Mesendoderm (in vitro differentiated cells): ENCODE data around the gene ADAMTS7.
"Not testable (repeated sequence)": the region's sequence is repeated elsewhere in the genome, so short reads cannot be mapped to it uniquely, and the experiment has no call there.

Experiments
- DNase-seq: peaks from one replicate; pipeline ENCODE4 v3.0.0; 2013
- H2AK5ac ChIP-seq: 2 replicates; pipeline ENCODE4 v1.6.1; 2013; ENCODE audit warnings: low read length, inconsistent platforms
- H2BK120ac ChIP-seq: 2 replicates; pipeline ENCODE4 v1.6.1; 2013; ENCODE audit warnings: low read depth, mild to moderate bottlenecking, low read length, moderate library complexity, mixed read lengths
- H2BK15ac ChIP-seq: replicated peaks from 2 replicates; pipeline ENCODE4 v1.6.1; 2013; ENCODE audit warnings: low read depth, mild to moderate bottlenecking, moderate library complexity
- H2BK5ac ChIP-seq: 2 replicates; pipeline ENCODE4 v1.6.1; 2013; ENCODE audit warnings: low read length, inconsistent platforms
- H3K18ac ChIP-seq: 2 replicates; pipeline ENCODE4 v1.6.1; 2013; ENCODE audit warnings: mild to moderate bottlenecking, low read length, mixed read lengths
- H3K23ac ChIP-seq: one replicate; pipeline ENCODE4 v1.6.1; 2013; ENCODE audit warnings: low read length
- H3K27ac ChIP-seq: 2 replicates; pipeline ENCODE4 v1.5.1; 2013; ENCODE audit warnings: low read depth, mild to moderate bottlenecking, inconsistent platforms, low read length, moderate library complexity
- H3K27me3 ChIP-seq: 2 replicates; pipeline ENCODE4 v1.6.1; 2013; ENCODE audit warnings: low read length, control low read depth, mild to moderate bottlenecking, inconsistent platforms; ENCODE audit not compliant: insufficient read depth, poor library complexity
- H3K36me3 ChIP-seq: 2 replicates; pipeline ENCODE4 v1.6.1; 2013; ENCODE audit warnings: low read length, inconsistent platforms; ENCODE audit not compliant: control insufficient read depth, insufficient read depth
- H3K4ac ChIP-seq: one replicate; pipeline ENCODE4 v1.6.1; 2013; ENCODE audit warnings: low read depth, mild to moderate bottlenecking, low read length, moderate library complexity
- H3K4me1 ChIP-seq: 2 replicates; pipeline ENCODE4 v1.6.1; 2013; ENCODE audit warnings: low read depth, low read length, inconsistent platforms; ENCODE audit not compliant: control insufficient read depth
- H3K4me2 ChIP-seq: 2 replicates; pipeline ENCODE4 v1.6.1; 2013; ENCODE audit warnings: low read length
- H3K4me3 ChIP-seq: 2 replicates; pipeline ENCODE4 v1.5.1; 2013; ENCODE audit warnings: mild to moderate bottlenecking, low read length
- H3K56ac ChIP-seq: one replicate; pipeline ENCODE4 v1.6.1; 2013; ENCODE audit warnings: low read length
- H3K79me1 ChIP-seq: 2 replicates; pipeline ENCODE4 v1.6.1; 2013; ENCODE audit warnings: low read length, inconsistent platforms
- H3K79me2 ChIP-seq: 2 replicates; pipeline ENCODE4 v1.6.1; 2013; ENCODE audit warnings: mild to moderate bottlenecking, low read length; ENCODE audit not compliant: control insufficient read depth, insufficient read depth
- H3K9ac ChIP-seq: 2 replicates; pipeline ENCODE4 v1.6.1; 2013; ENCODE audit warnings: low read length, inconsistent platforms
- H4K5ac ChIP-seq: one replicate; pipeline ENCODE4 v1.6.1; 2013; ENCODE audit warnings: low read length
- H4K8ac ChIP-seq: one replicate; pipeline ENCODE4 v1.6.1; 2013; ENCODE audit warnings: low read depth, mild to moderate bottlenecking, control low read depth, low read length, moderate library complexity
- WGBS: extraction: QIAGEN DNeasy Blood & Tissue Kit; methylation state at CpG from one replicate; pipeline ENCODE4 v1.1.7; 2013; ENCODE audit warnings: low lambda C conversion rate, missing lambda C conversion rate; ENCODE audit not compliant: insufficient coverage; ENCODE audit errors: extremely low coverage; 5-methylcytosine and 5-hydroxymethylcytosine counted together

Gene ADAMTS7

GRCh38 chr15:78796510-78796909, 14.8 kb downstream of the ADAMTS7 start:
- no peak overlapping the region for H3K4me2 ChIP-seq
- H3K27ac ChIP-seq: no peak overlapping the region
- H4K5ac ChIP-seq: no peak overlapping the region
- no peaks in the 10 kb centered on the region for H3K27me3 ChIP-seq
- no peak overlapping the region for H3K56ac ChIP-seq
- no peak overlapping the region for H2BK5ac ChIP-seq
- no peaks in the 10 kb centered on the region for H3K36me3 ChIP-seq
- H3K4me3 ChIP-seq: no peak overlapping the region
- no peak overlapping the region for H4K8ac ChIP-seq
- no peaks in the 10 kb centered on the region for H3K4me1 ChIP-seq
- WGBS: no CpG with 5 or more reads among the region's 15 CpGs
- no peaks in the 10 kb centered on the region for H3K79me2 ChIP-seq
- no peak overlapping the region for H2BK15ac ChIP-seq
- H3K79me1 ChIP-seq: no peaks in the 10 kb centered on the region
- H3K4ac ChIP-seq: no peak overlapping the region
- H2BK120ac ChIP-seq: no peak overlapping the region
- no peak overlapping the region for H2AK5ac ChIP-seq
- no peak for DNase-seq
- H3K9ac ChIP-seq: no peak overlapping the region
- H3K23ac ChIP-seq: no peak overlapping the region
- no peak overlapping the region for H3K18ac ChIP-seq

- Histone ChIP-seq H3K56ac (no peak overlapping the region), H3K27ac (no peak overlapping the region), H2BK120ac (no peak overlapping the region), H3K4me3 (no peak overlapping the region), H3K18ac (no peak overlapping the region), H3K36me3 (no peaks in the 10 kb centered on the region), H3K9ac (no peak overlapping the region), H4K5ac (no peak overlapping the region), H2BK15ac (no peak overlapping the region), H3K27me3 (no peaks in the 10 kb centered on the region), H2AK5ac (no peak overlapping the region), H2BK5ac (no peak overlapping the region), H3K4ac (no peak overlapping the region), H3K4me2 (no peak overlapping the region), H3K23ac (no peak overlapping the region), H3K79me2 (no peaks in the 10 kb centered on the region), H4K8ac (no peak overlapping the region), H3K79me1 (no peaks in the 10 kb centered on the region), H3K4me1 (no peaks in the 10 kb centered on the region)
- no peak for DNase-seq
These were observed 16.2 kb downstream of the ADAMTS7 start for GRCh38 chr15:78795043-78795442.

GRCh38 chr15:78794446-78794845, 16.8 kb downstream of the ADAMTS7 start:
- H3K27me3 ChIP-seq, H3K56ac ChIP-seq, H4K5ac ChIP-seq, H3K9ac ChIP-seq, H2AK5ac ChIP-seq, H3K27ac ChIP-seq, H4K8ac ChIP-seq, H3K23ac ChIP-seq, H3K4ac ChIP-seq, H3K36me3 ChIP-seq, H3K4me1 ChIP-seq, H2BK15ac ChIP-seq, H3K18ac ChIP-seq, H2BK5ac ChIP-seq, DNase-seq, H3K4me3 ChIP-seq, H3K4me2 ChIP-seq, H3K79me1 ChIP-seq, H3K79me2 ChIP-seq, H2BK120ac ChIP-seq: not testable (repeated sequence)
- no CpG with 5 or more reads among the region's 4 CpGs for WGBS

GRCh38 chr15:78791357-78791756, 19.9 kb downstream of the ADAMTS7 start:
- H2BK15ac ChIP-seq: no peak overlapping the region

GRCh38 chr15:78790027-78790426, 21.2 kb downstream of the ADAMTS7 start:
- Histone ChIP-seq H3K9ac (no peak overlapping the region), H3K36me3 (no peaks in the 10 kb centered on the region), H4K8ac (no peak overlapping the region), H3K27me3 (no peaks in the 10 kb centered on the region), H3K79me1 (no peaks in the 10 kb centered on the region), H3K4me2 (no peak overlapping the region), H2BK120ac (no peak overlapping the region), H4K5ac (no peak overlapping the region), H2BK5ac (no peak overlapping the region), H3K4me3 (no peak overlapping the region), H3K23ac (no peak overlapping the region), H2AK5ac (no peak overlapping the region), H3K18ac (no peak overlapping the region), H3K4me1 (no peaks in the 10 kb centered on the region), H2BK15ac (no peak overlapping the region), H3K79me2 (no peaks in the 10 kb centered on the region), H3K27ac (no peak overlapping the region), H3K56ac (no peak overlapping the region), H3K4ac (no peak overlapping the region)
- no CpG with 5 or more reads among the region's 4 CpGs for WGBS
- no peak for DNase-seq

More at GRCh38 chr15:78791357-78791756, 19.9 kb downstream of the ADAMTS7 start:
- whole genome bisulfite sequencing: no CpG with 5 or more reads among the region's 4 CpGs
- Histone ChIP-seq H3K23ac (no peak overlapping the region), H3K18ac (no peak overlapping the region), H3K27me3 (no peaks in the 10 kb centered on the region), H3K4me3 (no peak overlapping the region), H3K79me1 (no peaks in the 10 kb centered on the region), H2AK5ac (no peak overlapping the region), H3K27ac (no peak overlapping the region), H3K4me2 (no peak overlapping the region), H3K79me2 (no peaks in the 10 kb centered on the region), H4K5ac (no peak overlapping the region), H2BK5ac (no peak overlapping the region), H4K8ac (no peak overlapping the region), H3K36me3 (no peaks in the 10 kb centered on the region), H3K9ac (no peak overlapping the region), H2BK120ac (no peak overlapping the region), H3K4me1 (no peaks in the 10 kb centered on the region), H3K56ac (no peak overlapping the region), H3K4ac (no peak overlapping the region)
- no peak for DNase-seq

- Histone ChIP-seq H3K27ac (no peak overlapping the region), H4K8ac (no peak overlapping the region), H3K4ac (no peak overlapping the region), H3K4me3 (no peak overlapping the region), H4K5ac (no peak overlapping the region), H2BK120ac (no peak overlapping the region), H3K9ac (no peak overlapping the region), H3K36me3 (no peaks in the 10 kb centered on the region), H3K79me1 (no peaks in the 10 kb centered on the region), H3K79me2 (no peaks in the 10 kb centered on the region), H3K4me1 (no peaks in the 10 kb centered on the region), H3K18ac (no peak overlapping the region), H2BK5ac (no peak overlapping the region), H3K27me3 (no peaks in the 10 kb centered on the region), H3K56ac (no peak overlapping the region), H3K23ac (no peak overlapping the region), H2AK5ac (no peak overlapping the region), H3K4me2 (no peak overlapping the region), H2BK15ac (no peak overlapping the region)
- no CpG with 5 or more reads among the region's 17 CpGs for WGBS
- no peak for DNase-seq
These were observed 21.6 kb downstream of the ADAMTS7 start for GRCh38 chr15:78789615-78790014.
